ENCODE measurements around the gene TPSAB1.

Gene TPSAB1

DNA sequence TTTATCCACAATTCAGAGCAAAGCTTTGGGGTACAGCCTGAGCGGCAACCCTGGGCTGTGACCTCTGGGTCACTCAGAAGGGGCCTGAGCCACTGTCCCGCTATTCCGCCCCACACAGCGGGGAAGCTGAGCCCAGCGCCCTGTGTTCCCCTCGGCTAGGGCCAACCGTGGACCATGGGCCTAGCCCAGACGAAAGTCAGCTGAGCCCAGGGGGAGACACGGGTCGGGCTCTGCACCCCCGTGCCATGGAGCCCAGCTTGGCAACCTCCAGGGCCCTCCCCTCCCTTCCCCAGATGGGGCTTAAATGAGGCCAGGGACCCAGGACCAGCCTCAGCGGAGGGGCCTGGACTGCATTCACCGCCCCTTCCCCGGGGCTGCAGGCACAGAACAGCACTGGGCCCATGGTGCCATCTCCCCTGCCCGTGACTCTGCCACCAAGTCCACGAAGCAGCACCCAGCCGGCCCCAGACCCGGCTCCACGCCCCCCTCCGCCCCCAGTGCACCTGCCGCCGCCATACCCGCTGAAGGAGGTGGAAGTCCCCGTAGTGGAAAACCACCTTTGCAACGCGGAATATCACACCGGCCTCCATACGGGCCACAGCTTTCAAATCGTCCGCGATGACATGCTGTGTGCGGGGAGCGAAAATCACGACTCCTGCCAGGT, 17.2 kb downstream of the TPSAB1 start:
- no peaks in the 10 kb centered on the region for H3K4me1 ChIP-seq (ENCODE audit: control insufficient read depth, insufficient read depth, low read length)
- H3K4me3 ChIP-seq (ENCODE audit: low read length) = no peak overlapping the region
- H3K27me3 ChIP-seq (ENCODE audit: control insufficient read depth, insufficient read depth, low read length) = peaks cover 38% of the 10 kb centered on the region
- no peaks in the 10 kb centered on the region for H3K9me3 ChIP-seq (replicated peaks; ENCODE audit: low read length)
- no peak overlapping the region for H3K4me2 ChIP-seq (ENCODE audit: low read length)
- H3K36me3 ChIP-seq (ENCODE audit: insufficient read depth, low read length) = no peaks in the 10 kb centered on the region
- no peak overlapping the region for H3K9ac ChIP-seq (ENCODE audit: low read depth, low read length)

DNA sequence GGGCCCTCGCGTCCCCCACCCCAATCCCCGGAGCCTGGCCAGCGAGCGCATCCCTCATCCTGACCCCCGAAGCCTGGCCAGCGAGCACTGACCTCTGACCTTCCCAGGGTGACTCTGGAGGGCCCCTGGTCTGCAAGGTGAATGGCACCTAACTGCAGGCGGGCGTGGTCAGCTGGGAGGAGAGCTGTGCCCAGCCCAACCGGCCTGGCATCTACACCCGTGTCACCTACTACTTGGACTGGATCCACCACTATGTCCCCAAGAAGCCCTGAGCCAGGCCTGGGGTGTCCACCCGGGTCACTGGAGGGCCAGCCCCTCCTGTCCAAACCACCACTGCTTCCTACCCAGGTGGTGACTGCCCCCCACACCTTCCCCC, 17.7 kb downstream of the TPSAB1 start:
- H3K36me3 ChIP-seq (ENCODE audit: insufficient read depth, low read length) = no peaks in the 10 kb centered on the region
- H3K27me3 ChIP-seq (ENCODE audit: control insufficient read depth, insufficient read depth, low read length) = peaks cover 38% of the 10 kb centered on the region
- H3K4me1 ChIP-seq (ENCODE audit: control insufficient read depth, insufficient read depth, low read length) = no peaks in the 10 kb centered on the region
- H3K4me3 ChIP-seq (ENCODE audit: low read length) = no peak overlapping the region
- no peaks in the 10 kb centered on the region for H3K9me3 ChIP-seq (replicated peaks; ENCODE audit: low read length)
- no peak overlapping the region for H3K9ac ChIP-seq (ENCODE audit: low read depth, low read length)
- H3K4me2 ChIP-seq (ENCODE audit: low read length) = no peak overlapping the region

DNA sequence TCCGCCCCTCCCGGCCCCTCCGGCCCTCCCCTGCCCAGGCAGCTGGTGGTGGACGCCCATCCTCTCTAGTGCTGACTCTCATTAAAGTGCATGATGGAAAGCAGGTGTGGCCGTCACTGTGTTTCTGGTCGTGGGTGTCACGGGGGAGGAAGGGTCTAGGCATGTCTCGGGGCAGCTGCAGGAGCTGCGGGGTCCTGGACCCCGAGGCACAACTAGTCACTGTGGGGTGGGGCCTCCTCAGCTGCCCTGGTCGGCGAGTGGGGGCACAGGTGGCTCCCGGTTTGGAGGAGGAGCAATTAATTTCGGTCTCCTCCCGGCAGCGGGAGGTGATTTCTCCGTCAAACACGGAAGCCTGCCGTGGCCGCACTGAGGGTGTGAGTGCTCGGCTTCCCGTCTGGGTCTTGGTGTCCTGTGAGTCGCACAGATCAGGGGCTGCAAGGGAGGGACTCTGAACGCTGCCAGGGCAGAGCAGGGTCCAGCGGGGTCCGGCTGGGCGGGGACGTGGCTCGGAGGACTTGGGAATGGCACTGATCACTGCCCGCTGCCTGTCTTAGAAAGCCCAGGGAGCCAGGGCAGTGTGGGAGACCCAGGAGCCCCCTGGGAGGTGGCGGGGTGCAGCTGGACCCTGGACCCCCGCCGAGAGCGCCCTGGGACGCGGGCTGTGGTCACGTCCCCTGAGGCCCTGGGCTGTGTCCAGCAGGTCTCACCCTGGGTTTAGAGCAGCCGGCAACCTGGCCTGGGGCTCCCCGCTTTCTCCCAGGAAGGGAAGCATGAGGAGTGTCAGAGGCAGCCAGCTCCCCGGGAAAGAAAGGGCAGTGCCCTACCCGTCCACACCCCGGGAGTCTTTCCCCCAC, 18.6 kb downstream of the TPSAB1 start:
- Histone ChIP-seq H3K9me3 (replicated peaks; ENCODE audit: low read length) (no peaks in the 10 kb centered on the region), H3K4me3 (ENCODE audit: low read length) (no peak overlapping the region), H3K36me3 (ENCODE audit: insufficient read depth, low read length) (no peaks in the 10 kb centered on the region), H3K9ac (ENCODE audit: low read depth, low read length) (no peak overlapping the region), H3K4me1 (ENCODE audit: control insufficient read depth, insufficient read depth, low read length) (no peaks in the 10 kb centered on the region), H3K4me2 (ENCODE audit: low read length) (no peak overlapping the region), H3K27me3 (ENCODE audit: control insufficient read depth, insufficient read depth, low read length) (peaks cover 38% of the 10 kb centered on the region)

DNA sequence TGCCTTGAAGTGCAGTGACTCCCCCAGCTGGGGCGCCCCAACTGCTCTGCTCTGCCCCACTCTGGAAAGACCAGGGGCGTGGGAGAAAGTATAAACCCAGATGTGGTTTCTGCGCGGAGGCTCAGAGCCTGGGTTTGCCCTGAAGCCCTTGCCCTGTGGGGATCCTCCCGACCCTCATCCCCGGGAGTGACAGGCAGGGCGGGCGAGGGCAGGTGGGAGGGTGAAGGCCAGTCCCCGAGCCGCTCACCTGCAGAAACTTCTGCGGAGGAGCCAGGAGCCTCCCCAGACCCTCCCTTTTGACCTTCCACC, 19.2 kb downstream of the TPSAB1 start:
- no peaks in the 10 kb centered on the region for H3K36me3 ChIP-seq (ENCODE audit: insufficient read depth, low read length)
- H3K9ac ChIP-seq (ENCODE audit: low read depth, low read length) = no peak overlapping the region
- H3K27me3 ChIP-seq (ENCODE audit: control insufficient read depth, insufficient read depth, low read length) = peaks cover 38% of the 10 kb centered on the region

DNA sequence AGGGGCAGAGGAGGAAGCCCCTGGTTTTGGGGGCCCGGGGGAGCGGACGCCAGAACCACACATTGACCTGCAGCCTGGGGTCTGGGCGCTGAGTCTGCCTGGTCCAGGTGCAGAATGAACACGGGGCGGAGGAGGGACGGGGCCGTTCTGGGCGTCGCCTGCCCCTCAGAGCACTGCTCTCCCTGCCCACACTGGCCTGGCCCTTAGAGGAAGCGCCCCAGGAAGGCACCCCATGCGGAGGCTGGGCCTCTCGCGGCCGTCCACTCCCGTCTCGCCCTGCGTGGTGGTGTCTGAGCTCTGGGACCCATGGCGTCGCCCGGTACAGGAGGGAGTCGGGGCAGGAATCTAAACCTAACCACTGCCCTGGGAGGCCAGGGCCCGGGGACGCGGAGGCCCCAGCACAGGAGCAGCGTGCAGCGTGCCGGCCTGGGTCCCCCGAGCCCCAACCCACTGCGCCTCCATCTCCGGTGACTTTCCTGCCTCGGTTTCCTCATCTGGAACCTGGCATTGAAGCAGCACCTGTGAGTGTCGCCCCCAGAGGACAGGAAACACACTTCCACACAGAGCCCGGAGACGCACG, 19.7 kb downstream of the TPSAB1 start:
- Histone ChIP-seq H3K9ac (ENCODE audit: low read depth, low read length) (no peak overlapping the region), H3K36me3 (ENCODE audit: insufficient read depth, low read length) (no peaks in the 10 kb centered on the region), H3K4me2 (ENCODE audit: low read length) (no peak overlapping the region), H3K4me3 (ENCODE audit: low read length) (no peak overlapping the region), H3K27me3 (ENCODE audit: control insufficient read depth, insufficient read depth, low read length) (peaks cover 38% of the 10 kb centered on the region), H3K4me1 (ENCODE audit: control insufficient read depth, insufficient read depth, low read length) (no peaks in the 10 kb centered on the region), H3K9me3 (replicated peaks; ENCODE audit: low read length) (no peaks in the 10 kb centered on the region)

More for the DNA sequence above, 19.2 kb downstream of the TPSAB1 start:
- Histone ChIP-seq H3K4me1 (ENCODE audit: control insufficient read depth, insufficient read depth, low read length) (no peaks in the 10 kb centered on the region), H3K4me3 (ENCODE audit: low read length) (no peak overlapping the region), H3K9me3 (replicated peaks; ENCODE audit: low read length) (no peaks in the 10 kb centered on the region), H3K4me2 (ENCODE audit: low read length) (no peak overlapping the region)

DNA sequence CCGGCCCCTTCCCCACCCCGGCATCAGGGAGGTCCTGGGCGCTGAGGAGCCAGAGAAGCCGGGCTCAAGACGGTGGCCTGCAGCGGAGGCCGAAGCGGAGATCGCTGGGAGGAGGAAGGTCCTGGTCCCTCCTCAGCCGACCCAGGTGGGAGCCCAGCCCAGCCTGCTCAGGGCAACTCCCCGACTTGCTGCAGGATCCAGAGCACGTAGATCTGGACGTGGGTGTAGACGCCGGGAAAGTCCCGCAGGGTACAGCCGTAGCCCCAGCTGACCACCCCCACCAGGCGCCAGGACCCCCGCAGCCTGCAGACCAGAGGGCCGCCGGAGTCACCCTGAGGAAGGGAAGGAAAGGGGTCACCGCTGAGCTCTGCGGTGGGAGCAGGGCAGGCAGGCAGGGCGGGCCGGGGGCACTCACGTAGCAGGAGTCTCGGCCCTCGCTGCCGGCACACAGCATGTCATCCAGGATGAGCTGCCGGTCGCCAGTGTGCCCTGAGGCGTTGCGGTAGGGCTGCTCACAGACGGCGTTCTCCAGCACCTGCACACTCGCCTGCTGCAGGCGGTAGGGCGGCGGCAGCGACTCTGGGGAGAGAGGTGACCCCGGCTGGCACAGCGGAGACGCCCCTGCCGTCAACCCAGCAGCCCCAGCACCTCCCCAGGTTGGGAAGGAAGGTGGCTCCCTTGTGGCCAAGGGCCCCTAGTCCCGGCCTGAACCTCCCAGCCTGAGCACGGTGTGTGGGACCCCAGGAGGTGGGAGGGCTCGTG, 20.8 kb downstream of the TPSAB1 start:
- no peaks in the 10 kb centered on the region for H3K4me1 ChIP-seq (ENCODE audit: control insufficient read depth, insufficient read depth, low read length)
- no peaks in the 10 kb centered on the region for H3K9me3 ChIP-seq (replicated peaks; ENCODE audit: low read length)
- H3K9ac ChIP-seq (ENCODE audit: low read depth, low read length) = no peak overlapping the region
- no peaks in the 10 kb centered on the region for H3K36me3 ChIP-seq (ENCODE audit: insufficient read depth, low read length)
- H3K27me3 ChIP-seq (ENCODE audit: control insufficient read depth, insufficient read depth, low read length) = peaks cover 41% of the 10 kb centered on the region
- no peak overlapping the region for H3K4me2 ChIP-seq (ENCODE audit: low read length)
- no peak overlapping the region for H3K4me3 ChIP-seq (ENCODE audit: low read length)

DNA sequence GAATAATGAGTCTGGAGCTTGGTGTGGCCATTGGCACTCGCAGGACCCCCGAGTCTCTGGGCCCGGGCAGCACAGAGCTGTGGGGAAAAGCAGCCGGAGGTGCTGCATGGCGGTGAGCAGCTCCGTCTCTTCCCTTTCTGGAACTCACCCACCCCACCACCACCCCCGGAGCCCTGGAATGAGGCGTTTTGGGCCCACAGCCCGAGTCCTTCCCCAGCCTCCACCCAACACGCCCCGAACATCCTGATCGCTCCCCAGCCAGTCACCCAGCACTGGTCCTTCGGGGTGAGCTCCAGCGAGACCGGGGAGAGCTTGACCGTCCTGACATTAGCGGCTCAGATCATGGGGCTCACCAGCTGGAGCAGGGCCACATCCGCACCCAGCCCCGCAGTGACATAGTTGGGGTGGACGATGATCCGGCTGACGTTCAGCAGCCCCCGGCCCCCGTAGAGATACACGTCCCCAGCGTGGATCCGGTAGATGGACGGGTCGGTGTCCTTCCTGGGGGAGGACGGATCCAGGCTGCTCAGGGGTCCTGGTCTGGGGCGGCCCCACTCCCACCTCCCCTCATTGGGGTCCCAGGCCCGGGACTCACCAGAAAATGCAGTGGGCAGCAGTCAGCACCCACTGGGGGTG, 21.8 kb downstream of the TPSAB1 start:
- H3K27me3 ChIP-seq (ENCODE audit: control insufficient read depth, insufficient read depth, low read length) = peaks cover 46% of the 10 kb centered on the region
- no peaks in the 10 kb centered on the region for H3K9me3 ChIP-seq (replicated peaks; ENCODE audit: low read length)
- no peak overlapping the region for H3K4me3 ChIP-seq (ENCODE audit: low read length)
- H3K36me3 ChIP-seq (ENCODE audit: insufficient read depth, low read length) = no peaks in the 10 kb centered on the region
- no peaks in the 10 kb centered on the region for H3K4me1 ChIP-seq (ENCODE audit: control insufficient read depth, insufficient read depth, low read length)
- no peak overlapping the region for H3K4me2 ChIP-seq (ENCODE audit: low read length)
- H3K9ac ChIP-seq (ENCODE audit: low read depth, low read length) = no peak overlapping the region

DNA sequence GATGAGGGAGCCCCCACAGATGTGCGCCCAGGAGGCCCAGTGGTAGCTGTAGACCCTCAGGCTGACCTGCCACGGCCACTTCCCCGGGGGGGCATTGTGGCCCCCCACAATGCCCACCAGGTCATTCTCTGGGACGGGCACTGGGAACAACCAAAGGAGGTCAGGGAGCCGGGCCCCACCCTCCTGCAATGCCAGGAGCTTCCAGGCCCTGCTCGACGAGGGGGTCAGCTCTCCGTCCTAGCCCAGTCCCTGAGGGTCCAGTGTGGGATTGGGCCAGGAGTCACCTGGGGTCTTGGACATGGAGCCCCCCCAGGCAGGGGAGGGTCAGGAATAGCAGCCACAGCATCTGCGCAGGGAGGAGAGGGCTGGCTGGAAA, 22.3 kb downstream of the TPSAB1 start:
- H3K36me3 ChIP-seq (ENCODE audit: insufficient read depth, low read length) = no peaks in the 10 kb centered on the region
- peaks cover 46% of the 10 kb centered on the region for H3K27me3 ChIP-seq (ENCODE audit: control insufficient read depth, insufficient read depth, low read length)
- H3K4me1 ChIP-seq (ENCODE audit: control insufficient read depth, insufficient read depth, low read length) = no peaks in the 10 kb centered on the region
- H3K9ac ChIP-seq (ENCODE audit: low read depth, low read length) = no peak overlapping the region
- no peak overlapping the region for H3K4me2 ChIP-seq (ENCODE audit: low read length)
- no peak overlapping the region for H3K4me3 ChIP-seq (ENCODE audit: low read length)
- no peaks in the 10 kb centered on the region for H3K9me3 ChIP-seq (replicated peaks; ENCODE audit: low read length)

DNA sequence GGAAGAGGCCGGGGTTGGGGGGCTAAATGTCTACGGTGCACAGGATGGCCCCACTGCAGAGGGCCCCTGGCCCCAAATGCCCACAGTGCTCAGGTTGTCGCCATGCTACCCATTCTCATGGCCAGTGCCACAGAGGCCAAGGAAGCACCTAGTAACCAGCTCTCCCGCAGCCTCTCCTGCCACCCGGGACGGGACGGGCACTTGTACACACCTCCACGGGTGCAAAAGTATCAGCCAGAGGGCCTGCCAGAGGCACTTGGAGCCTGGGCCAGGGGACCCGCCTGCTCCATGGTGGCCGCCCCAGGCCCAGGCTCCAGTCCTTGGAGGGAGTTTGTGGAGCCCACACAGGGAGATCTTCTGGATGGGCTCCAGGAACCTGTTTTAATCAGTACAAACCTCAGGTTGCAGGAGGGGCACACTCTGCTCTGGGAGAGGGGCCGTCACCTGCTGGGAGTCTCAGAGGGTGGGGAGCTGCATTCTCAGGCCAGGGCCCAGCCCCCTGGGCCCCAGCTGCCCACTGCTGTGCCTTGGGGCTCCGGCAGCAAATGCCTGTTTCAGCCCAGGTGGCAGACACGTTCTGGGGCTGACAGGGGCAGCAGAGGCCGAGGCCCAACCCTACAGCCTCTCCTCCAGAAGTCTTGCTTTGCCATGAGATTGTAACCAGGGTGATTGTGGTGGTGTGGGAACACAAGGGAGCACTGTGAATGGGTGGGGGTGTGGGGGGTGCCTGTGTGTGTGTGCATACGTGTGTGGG, 23.3 kb downstream of the TPSAB1 start:
- no peaks in the 10 kb centered on the region for H3K36me3 ChIP-seq (ENCODE audit: insufficient read depth, low read length)
- no peaks in the 10 kb centered on the region for H3K4me1 ChIP-seq (ENCODE audit: control insufficient read depth, insufficient read depth, low read length)
- no peak overlapping the region for H3K9ac ChIP-seq (ENCODE audit: low read depth, low read length)
- no peaks in the 10 kb centered on the region for H3K9me3 ChIP-seq (replicated peaks; ENCODE audit: low read length)
- H3K27me3 ChIP-seq (ENCODE audit: control insufficient read depth, insufficient read depth, low read length) = peaks cover 46% of the 10 kb centered on the region
- H3K4me2 ChIP-seq (ENCODE audit: low read length) = no peak overlapping the region
- H3K4me3 ChIP-seq (ENCODE audit: low read length) = no peak overlapping the region

DNA sequence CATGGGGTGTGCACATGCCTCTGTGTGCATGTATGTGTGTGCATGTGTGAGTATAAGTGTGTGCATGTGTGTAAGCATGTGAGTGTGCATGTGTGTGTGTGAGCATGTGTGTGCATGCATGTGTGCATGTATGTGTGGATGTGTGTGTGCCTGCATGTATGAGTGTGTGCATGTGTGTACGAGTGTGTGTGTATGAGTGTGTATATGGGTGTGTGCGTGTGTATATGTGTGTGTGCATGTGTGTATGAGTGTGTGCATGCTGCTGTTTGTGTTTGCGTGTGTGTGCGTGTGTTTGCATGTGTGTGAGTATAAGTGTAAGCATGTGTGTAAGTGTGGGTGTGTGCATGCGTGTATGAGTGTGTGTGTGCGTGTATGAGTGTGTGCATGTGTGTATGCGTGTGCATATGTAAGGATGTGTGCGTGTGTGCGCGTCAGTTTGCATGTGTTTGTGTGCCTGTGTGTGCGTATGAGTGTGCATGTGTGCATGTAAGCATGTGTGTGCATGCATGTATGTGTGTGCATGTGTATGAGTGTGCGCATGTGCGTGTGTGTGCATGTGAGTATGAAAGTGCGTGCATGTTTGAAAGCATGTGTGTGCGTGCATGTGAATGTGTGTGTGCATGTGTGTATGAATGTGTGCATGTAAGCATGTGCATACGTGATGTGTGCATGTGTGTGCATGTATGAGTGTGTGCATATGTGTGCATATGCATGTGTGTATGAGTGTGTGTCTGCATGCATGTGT, 24.0 kb downstream of the TPSAB1 start:
- H3K4me1 ChIP-seq (ENCODE audit: control insufficient read depth, insufficient read depth, low read length) = no peaks in the 10 kb centered on the region
- H3K9ac ChIP-seq (ENCODE audit: low read depth, low read length) = no peak overlapping the region
- no peaks in the 10 kb centered on the region for H3K36me3 ChIP-seq (ENCODE audit: insufficient read depth, low read length)
- peaks cover 39% of the 10 kb centered on the region for H3K27me3 ChIP-seq (ENCODE audit: control insufficient read depth, insufficient read depth, low read length)
- no peak overlapping the region for H3K4me3 ChIP-seq (ENCODE audit: low read length)
- no peaks in the 10 kb centered on the region for H3K9me3 ChIP-seq (replicated peaks; ENCODE audit: low read length)
- H3K4me2 ChIP-seq (ENCODE audit: low read length) = no peak overlapping the region

Measured in skeletal muscle satellite cell (primary cell).